Fibroblast of lung (primary cell): Measurements from ENCODE around the gene CALCOCO1.

ENCODE experiments used
- EZH2 ChIP-seq: IDR thresholded peaks from 2 replicates; pipeline ENCODE4 v1.5.1; 2012; ENCODE audit warnings: low read length, control low read depth, mild to moderate bottlenecking; ENCODE audit errors: missing control alignments
- TF ChIP-seq, protein P1 (sequence below), 2 donors: IDR thresholded peaks in 1 of 2; conservative IDR thresholded peaks in 1 of 2; 1 replicate in 1 of 2; 2 replicates in 1 of 2; pipeline ENCODE4 v1.5.1; 2011 to 2012; ENCODE audit warnings: low read length in 2 of 2, control low read depth in 1 of 2, inconsistent platforms in 1 of 2, low read depth in 1 of 2, mild to moderate bottlenecking in 1 of 2

DNA sequence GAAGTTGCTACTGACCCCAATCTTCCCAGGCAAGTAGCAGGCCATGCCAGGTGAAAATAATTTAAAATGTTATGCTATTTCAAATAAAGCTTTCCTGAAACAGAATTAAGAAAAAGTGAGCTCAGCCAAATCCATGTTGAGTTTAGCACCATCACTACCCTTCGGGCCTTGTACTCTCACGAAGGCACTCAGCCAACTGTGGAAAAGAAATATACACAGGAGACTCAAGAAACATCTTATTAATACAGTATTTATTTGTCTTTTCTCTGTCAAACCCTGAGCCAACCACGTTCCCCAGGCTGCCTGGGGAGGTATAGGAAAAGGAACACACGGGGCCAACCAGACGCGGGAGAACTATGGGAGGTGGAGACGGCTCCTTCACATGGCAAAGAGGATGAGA is 62.3 kb downstream of the CALCOCO1 start:
- TF ChIP-seq, protein P1, sequence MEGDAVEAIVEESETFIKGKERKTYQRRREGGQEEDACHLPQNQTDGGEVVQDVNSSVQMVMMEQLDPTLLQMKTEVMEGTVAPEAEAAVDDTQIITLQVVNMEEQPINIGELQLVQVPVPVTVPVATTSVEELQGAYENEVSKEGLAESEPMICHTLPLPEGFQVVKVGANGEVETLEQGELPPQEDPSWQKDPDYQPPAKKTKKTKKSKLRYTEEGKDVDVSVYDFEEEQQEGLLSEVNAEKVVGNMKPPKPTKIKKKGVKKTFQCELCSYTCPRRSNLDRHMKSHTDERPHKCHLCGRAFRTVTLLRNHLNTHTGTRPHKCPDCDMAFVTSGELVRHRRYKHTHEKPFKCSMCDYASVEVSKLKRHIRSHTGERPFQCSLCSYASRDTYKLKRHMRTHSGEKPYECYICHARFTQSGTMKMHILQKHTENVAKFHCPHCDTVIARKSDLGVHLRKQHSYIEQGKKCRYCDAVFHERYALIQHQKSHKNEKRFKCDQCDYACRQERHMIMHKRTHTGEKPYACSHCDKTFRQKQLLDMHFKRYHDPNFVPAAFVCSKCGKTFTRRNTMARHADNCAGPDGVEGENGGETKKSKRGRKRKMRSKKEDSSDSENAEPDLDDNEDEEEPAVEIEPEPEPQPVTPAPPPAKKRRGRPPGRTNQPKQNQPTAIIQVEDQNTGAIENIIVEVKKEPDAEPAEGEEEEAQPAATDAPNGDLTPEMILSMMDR (conservative IDR thresholded peaks at IDR 0.05 in 1 of 2, IDR thresholded peaks at IDR 0.05 in 1 of 2; ENCODE audit: low read depth in 1 of 2, low read length in 2 of 2): no peak
- no peak for TF ChIP-seq EZH2
